ENCODE data around the gene HASPIN.

Gene HASPIN

DNA sequence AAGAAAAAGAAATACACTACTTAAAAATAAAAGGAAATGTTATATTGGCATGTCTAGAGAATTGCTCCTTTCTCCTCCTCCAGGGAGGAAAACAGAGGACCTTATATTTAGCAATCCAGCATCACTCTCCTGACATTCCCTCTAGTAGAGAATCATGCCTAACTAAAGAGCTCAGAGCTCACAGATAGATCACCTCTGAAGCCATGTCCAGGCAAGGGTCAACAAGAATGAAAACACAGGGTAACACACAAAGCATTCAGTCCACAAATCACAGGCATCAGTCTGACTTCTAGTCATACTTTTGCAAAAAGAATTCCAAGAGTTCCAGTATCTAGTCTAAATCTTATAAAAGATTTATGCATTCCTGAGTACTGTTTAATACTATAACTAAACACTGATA is 4.4 kb upstream of the HASPIN start:
- Histone ChIP-seq H3K9me3 (ENCODE audit: insufficient read depth, low read length, severe bottlenecking) (no peaks in the 10 kb centered on the region), H2AFZ (ENCODE audit: low read depth, low read length) (no peak overlapping the region), H3K9ac (ENCODE audit: low read depth, low read length) (no peak overlapping the region), H3K36me3 (ENCODE audit: insufficient read depth, low read length) (peaks cover 63% of the 10 kb centered on the region), H4K20me1 (ENCODE audit: insufficient read depth, low read length) (peaks cover 1% of the 10 kb centered on the region), H3K4me3 (ENCODE audit: low read depth in 1 of 2, low read length in 2 of 2) (no peak overlapping the region), H3K27ac (ENCODE audit: low read length) (no peak overlapping the region), H3K4me1 (ENCODE audit: insufficient read depth, low read length) (peaks cover 20% of the 10 kb centered on the region), H3K4me2 (ENCODE audit: insufficient read depth, low read length) (no peak overlapping the region), H3K27me3 (ENCODE audit: insufficient read depth, low read length, poor library complexity) (no peaks in the 10 kb centered on the region), H3K79me2 (ENCODE audit: insufficient read depth, low read length) (peaks cover 33% of the 10 kb centered on the region)
- ATAC-seq (ENCODE audit: insufficient read depth, low read depth): no peak
- TF ChIP-seq, protein P1, sequence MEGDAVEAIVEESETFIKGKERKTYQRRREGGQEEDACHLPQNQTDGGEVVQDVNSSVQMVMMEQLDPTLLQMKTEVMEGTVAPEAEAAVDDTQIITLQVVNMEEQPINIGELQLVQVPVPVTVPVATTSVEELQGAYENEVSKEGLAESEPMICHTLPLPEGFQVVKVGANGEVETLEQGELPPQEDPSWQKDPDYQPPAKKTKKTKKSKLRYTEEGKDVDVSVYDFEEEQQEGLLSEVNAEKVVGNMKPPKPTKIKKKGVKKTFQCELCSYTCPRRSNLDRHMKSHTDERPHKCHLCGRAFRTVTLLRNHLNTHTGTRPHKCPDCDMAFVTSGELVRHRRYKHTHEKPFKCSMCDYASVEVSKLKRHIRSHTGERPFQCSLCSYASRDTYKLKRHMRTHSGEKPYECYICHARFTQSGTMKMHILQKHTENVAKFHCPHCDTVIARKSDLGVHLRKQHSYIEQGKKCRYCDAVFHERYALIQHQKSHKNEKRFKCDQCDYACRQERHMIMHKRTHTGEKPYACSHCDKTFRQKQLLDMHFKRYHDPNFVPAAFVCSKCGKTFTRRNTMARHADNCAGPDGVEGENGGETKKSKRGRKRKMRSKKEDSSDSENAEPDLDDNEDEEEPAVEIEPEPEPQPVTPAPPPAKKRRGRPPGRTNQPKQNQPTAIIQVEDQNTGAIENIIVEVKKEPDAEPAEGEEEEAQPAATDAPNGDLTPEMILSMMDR (IDR thresholded peaks at IDR 0.05; ENCODE audit: borderline replicate concordance, extremely low read depth, low read length, poor library complexity, severe bottlenecking): no peak
- no peak for TF ChIP-seq EZH2 (IDR thresholded peaks at IDR 0.05; ENCODE audit: borderline replicate concordance, low read depth, low read length, severe bottlenecking)
- DNase-seq: no peak

DNA sequence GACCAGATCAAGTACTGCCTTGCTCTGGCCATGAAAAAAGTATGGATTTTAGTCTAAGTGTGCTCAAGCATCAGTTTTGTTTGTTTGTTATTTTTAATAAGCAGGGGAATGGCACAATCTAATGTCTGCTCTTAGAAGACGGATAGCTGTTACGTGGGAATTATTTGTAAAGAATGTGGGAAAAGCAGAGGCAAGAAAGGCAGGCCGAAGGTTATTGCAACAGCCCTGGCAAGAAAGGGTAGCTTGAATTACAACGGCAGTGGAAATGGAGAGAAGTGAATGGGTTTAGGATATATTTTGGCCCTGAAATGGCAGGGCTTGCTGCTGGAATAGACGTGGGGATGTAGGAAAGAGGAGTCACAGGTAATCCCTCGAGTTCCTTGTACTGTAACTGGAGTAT is 987 bp upstream of the HASPIN start:
- ATAC-seq (ENCODE audit: insufficient read depth, low read depth) (no peak), DNase-seq (no peak)
- Histone ChIP-seq H2AFZ (ENCODE audit: low read depth, low read length) (peak overlapping the region; percentile 94), H4K20me1 (ENCODE audit: insufficient read depth, low read length) (peaks cover 22% of the 10 kb centered on the region), H3K9me3 (ENCODE audit: insufficient read depth, low read length, severe bottlenecking) (no peaks in the 10 kb centered on the region), H3K79me2 (ENCODE audit: insufficient read depth, low read length) (peaks cover 64% of the 10 kb centered on the region), H3K4me2 (ENCODE audit: insufficient read depth, low read length) (peak overlapping the region; percentile 99), H3K4me1 (ENCODE audit: insufficient read depth, low read length) (peaks cover 45% of the 10 kb centered on the region), H3K27ac (ENCODE audit: low read length) (peak overlapping the region; percentile 82), H3K27me3 (ENCODE audit: insufficient read depth, low read length, poor library complexity) (no peaks in the 10 kb centered on the region), H3K36me3 (ENCODE audit: insufficient read depth, low read length) (peaks cover 62% of the 10 kb centered on the region), H3K4me3 (ENCODE audit: low read depth in 1 of 2, low read length in 2 of 2) (peak overlapping the region; percentile 80 to 94; a peak in 3 of 4 replicates), H3K9ac (ENCODE audit: low read depth, low read length) (peak overlapping the region; percentile 89)
- no peak for TF ChIP-seq EZH2 (IDR thresholded peaks at IDR 0.05; ENCODE audit: borderline replicate concordance, low read depth, low read length, severe bottlenecking)
- TF ChIP-seq, protein P1 (IDR thresholded peaks at IDR 0.05; ENCODE audit: borderline replicate concordance, extremely low read depth, low read length, poor library complexity, severe bottlenecking): no peak

DNA sequence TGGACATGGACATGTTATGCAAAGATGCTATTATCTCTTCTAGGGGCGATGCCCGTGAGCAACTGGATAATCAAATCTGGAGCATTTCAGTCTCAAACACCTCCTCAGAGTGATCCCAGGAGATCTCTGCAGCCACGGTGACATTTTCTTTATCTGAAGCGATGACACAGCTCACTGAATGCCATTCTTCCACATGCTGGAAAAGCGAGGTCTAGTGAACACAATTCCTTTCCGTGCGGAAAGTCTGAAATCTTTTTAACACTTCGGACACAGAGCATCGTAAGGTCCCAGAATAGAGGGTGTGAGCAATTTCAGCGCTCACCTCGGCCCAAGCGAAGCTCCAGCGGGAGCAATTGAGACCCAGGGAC is 531 bp upstream of the HASPIN start:
- Histone ChIP-seq H3K4me1 (ENCODE audit: insufficient read depth, low read length) (peaks cover 49% of the 10 kb centered on the region), H3K27me3 (ENCODE audit: insufficient read depth, low read length, poor library complexity) (no peaks in the 10 kb centered on the region), H3K9ac (ENCODE audit: low read depth, low read length) (peak overlapping the region; percentile 89), H3K9me3 (ENCODE audit: insufficient read depth, low read length, severe bottlenecking) (no peaks in the 10 kb centered on the region), H3K27ac (ENCODE audit: low read length) (peak overlapping the region; percentile 82), H3K4me3 (ENCODE audit: low read depth in 1 of 2, low read length in 2 of 2) (peak overlapping the region; percentile 80 to 94; a peak in 3 of 4 replicates), H3K36me3 (ENCODE audit: insufficient read depth, low read length) (peaks cover 62% of the 10 kb centered on the region), H3K79me2 (ENCODE audit: insufficient read depth, low read length) (peaks cover 68% of the 10 kb centered on the region), H3K4me2 (ENCODE audit: insufficient read depth, low read length) (peak overlapping the region; percentile 99), H2AFZ (ENCODE audit: low read depth, low read length) (peak overlapping the region; percentile 94), H4K20me1 (ENCODE audit: insufficient read depth, low read length) (peaks cover 22% of the 10 kb centered on the region)
- no peak for TF ChIP-seq EZH2 (IDR thresholded peaks at IDR 0.05; ENCODE audit: borderline replicate concordance, low read depth, low read length, severe bottlenecking)
- TF ChIP-seq, protein P1 (IDR thresholded peaks at IDR 0.05; ENCODE audit: borderline replicate concordance, extremely low read depth, low read length, poor library complexity, severe bottlenecking): peak; percentile 20
- DNase-seq (no peak), ATAC-seq (ENCODE audit: insufficient read depth, low read depth) (no peak)
